Psoas muscle (tissue), 8 donors: Measurements from ENCODE around the gene TAS2R30. TPM values are rescaled to one million over a fixed set of nuclear protein-coding genes. Genes with fewer than 3 reads are reported as not detected.

Experiments
- ATAC-seq, 4 donors: fragments of 200-7000 bp; cut with Tn5 transposase; one replicate each; pipeline ENCODE4 v1.9.1; 2020; ENCODE audit warnings: moderate library complexity in 3 of 4, mild to moderate bottlenecking in 2 of 4
- DNase-seq, 2 donors: peaks; one replicate each; pipeline ENCODE4 v3.0.0-alpha.2; 2020
- H3K27ac ChIP-seq: fragments of 200-600 bp; one replicate; pipeline ENCODE4 v1.8.0; 2022
- H3K27me3 ChIP-seq, 3 donors: fragments of 200-600 bp in 1 of 3; one replicate each; pipeline versions ENCODE4 v1.6.1 to v1.8.0; 2013 to 2022; ENCODE audit warnings: low read length in 2 of 3, mild to moderate bottlenecking in 2 of 3, moderate library complexity in 1 of 3; ENCODE audit not compliant: insufficient read depth in 3 of 3
- H3K36me3 ChIP-seq, 2 donors: fragments of 200-600 bp in 1 of 2; one replicate each; pipeline versions ENCODE4 v1.6.1 to v1.8.0; 2013 to 2022; ENCODE audit warnings: low read depth in 1 of 2, mild to moderate bottlenecking in 1 of 2, moderate library complexity in 1 of 2; ENCODE audit not compliant: insufficient read depth in 1 of 2
- H3K4me1 ChIP-seq: fragments of 200-600 bp; one replicate; pipeline ENCODE4 v1.8.0; 2022
- H3K4me3 ChIP-seq: fragments of 200-600 bp; one replicate; pipeline ENCODE4 v1.8.0; 2022; ENCODE audit warnings: mild to moderate bottlenecking
- H3K9me3 ChIP-seq: fragments of 200-600 bp; one replicate; pipeline ENCODE4 v1.8.0; 2022
- CTCF ChIP-seq: fragments of 200-600 bp; IDR thresholded peaks from one replicate; pipeline ENCODE4 v1.8.0; 2022; ENCODE audit warnings: antibody characterized with exemption
- WGBS, 3 donors: extraction: QIAGEN DNeasy Blood & Tissue Kit; methylation state at CpG; one replicate each; pipeline versions ENCODE4 v1.1.6 to v1.1.7; 2013; 5-methylcytosine and 5-hydroxymethylcytosine counted together
- intact Hi-C, 2 donors: fragments of 100-400 bp; cut with DNase I; formaldehyde crosslinking; loops; one replicate each; pipeline versions ENCODE4 v1.11.0 to v1.14.2; 2022
- polyA plus RNA-seq, 3 donors: library from polyadenylated mRNA; stranded (reverse); fragments of 200-250 nt; gene quantifications; one replicate each; pipeline ENCODE4 v1.2.3, GENCODE V29; 2013
- total RNA-seq, 4 donors: library from RNA; stranded (reverse); fragmentation: NEBNext Ultra II Directional in 2 of 4; extraction: Animal tissue kit (Norgen Biotek cat#: 25700) in 2 of 4; gene quantifications; one replicate each; pipeline versions ENCODE4 v1.2.1 to v1.2.4, GENCODE V29; 2021 to 2023
- donor health status: healthy with polysubstance abuse.
- donor health status: DM: no; HTN: no; CAD: no; lungs with moderate emphysema.
- donor health status: Bipolar disorder and iron deficiency.
- donor health status: healthy.
- donor health status: DM: yes; HTN: yes; CAD: no.
- donor health status: DM: no; HTN: no; CAD: no.
- donor health status: DM: no; HTN: no; CAD: no.
- donor health status: DM: yes; HTN: yes; CAD: no.

The TAS2R30 gene
- total and polyA plus RNA-seq, 7 donors = 0.03 to 1.1 (median 0.49) TPM; not detected in 1

DNA sequence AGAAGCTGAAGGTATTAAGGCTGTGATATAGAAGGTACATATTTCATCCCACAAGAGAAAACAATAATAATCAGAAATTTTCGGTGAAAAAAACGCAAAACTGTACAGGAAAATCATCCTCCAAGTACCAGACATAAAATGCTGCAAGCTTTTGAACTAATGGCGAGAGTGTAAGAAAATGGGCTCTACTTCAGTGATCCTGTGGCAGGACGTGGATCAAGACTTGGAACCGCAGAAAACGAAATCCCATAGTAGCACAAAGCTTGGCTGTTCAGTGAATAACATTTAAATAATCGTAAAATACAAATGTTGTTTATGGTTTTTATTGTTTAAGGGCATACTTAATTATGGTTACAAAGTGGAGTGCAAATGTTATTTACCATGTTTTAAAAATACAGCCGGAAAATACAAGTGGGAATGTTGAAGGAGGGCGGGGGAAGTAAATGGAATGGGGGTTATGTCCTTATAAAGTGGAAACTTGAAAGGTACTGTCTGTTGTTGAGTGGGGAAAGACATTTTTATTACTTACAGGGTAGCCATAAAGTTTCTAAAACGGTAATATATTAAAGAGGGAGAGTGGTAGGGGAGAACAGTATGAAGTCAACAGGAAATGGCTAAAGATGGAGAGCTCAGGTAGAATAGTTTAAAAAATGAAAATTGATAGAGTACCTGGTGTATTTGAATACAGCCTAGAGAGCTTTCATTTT lies 37.7 kb upstream of the TAS2R30 start:
- H3K4me1 ChIP-seq = peaks cover 32% of the 10 kb centered on the region
- H3K9me3 ChIP-seq = no peaks in the 10 kb centered on the region
- no peak for DNase-seq
- peak overlapping the region; percentile 78 for H3K4me3 ChIP-seq
- peak overlapping the region; percentile 97 for H3K27ac ChIP-seq
- TF ChIP-seq CTCF = no peak
- no peaks in the 10 kb centered on the region for H3K27me3 ChIP-seq
- peaks cover 0 to 1% of the 10 kb centered on the region in 2 donors for H3K36me3 ChIP-seq
- 2 to 4% (median 3%) methylated on average over 10 of the region's 10 CpGs for WGBS, 3 donors
- ATAC-seq = no peak
- intact Hi-C loops = no loop called here

DNA sequence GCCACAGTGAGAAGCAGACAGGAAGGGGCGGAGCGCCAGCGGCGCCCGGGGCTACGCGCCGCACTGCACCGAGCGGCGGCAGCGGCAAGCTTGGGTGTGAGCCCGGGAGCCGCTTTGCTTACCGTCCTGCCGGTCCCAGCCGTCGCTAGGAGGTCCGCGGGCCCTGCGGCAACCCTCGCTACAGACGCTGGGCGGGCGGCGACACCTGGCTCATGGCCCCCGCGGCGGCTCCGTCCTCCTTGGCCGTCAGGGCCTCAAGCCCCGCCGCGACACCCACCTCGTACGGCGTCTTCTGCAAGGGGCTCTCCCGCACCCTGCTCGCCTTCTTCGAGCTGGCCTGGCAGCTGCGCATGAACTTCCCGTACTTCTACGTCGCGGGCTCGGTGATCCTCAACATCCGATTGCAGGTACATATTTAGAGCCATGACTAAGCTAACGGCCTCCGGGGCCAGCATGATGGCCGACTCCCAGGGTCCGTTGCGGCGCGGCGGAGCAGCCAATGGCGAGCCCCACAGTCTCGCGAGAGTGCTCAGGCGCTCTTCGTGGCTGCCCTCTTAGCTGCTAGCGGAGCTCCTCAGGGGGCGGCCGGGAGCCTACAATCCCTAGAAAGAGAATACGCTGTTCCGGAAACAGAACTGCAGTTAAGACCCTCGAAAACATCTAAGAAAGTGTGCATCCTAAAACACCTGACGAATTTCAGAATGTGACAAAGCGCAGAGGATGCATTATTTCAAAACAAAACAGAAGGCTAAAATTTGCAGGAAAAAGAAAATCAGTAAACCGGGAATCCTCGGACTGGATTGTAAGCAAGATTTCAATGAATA lies 36.9 kb upstream of the TAS2R30 start, which contains the start of gene SMIM10L1:
Gene SMIM10L1 (plus strand): TSS at position 50 of the 824 bp plus-strand sequence. CDS start 163 bp downstream, at position 213.
- ATAC-seq = peak; percentile 98 to 99 (median 99)
- DNase-seq = peak; percentile 94 to 97
- intact Hi-C loops = no loop called here
- Histone ChIP-seq H3K27ac (peak within 1 kb of the TSS; percentile 97), H3K9me3 (no peaks in the 10 kb centered on the region), H3K27me3 (no peaks in the 10 kb centered on the region), H3K4me3 (peak within 1 kb of the TSS; percentile 78), H3K4me1 (peaks cover 32% of the 10 kb centered on the region), H3K36me3 (peaks cover 0 to 2% of the 10 kb centered on the region in 2 donors)
- TF ChIP-seq CTCF = no peak
- 0% methylated on average over 63 to 70 of the region's 70 CpGs for WGBS, 3 donors

DNA sequence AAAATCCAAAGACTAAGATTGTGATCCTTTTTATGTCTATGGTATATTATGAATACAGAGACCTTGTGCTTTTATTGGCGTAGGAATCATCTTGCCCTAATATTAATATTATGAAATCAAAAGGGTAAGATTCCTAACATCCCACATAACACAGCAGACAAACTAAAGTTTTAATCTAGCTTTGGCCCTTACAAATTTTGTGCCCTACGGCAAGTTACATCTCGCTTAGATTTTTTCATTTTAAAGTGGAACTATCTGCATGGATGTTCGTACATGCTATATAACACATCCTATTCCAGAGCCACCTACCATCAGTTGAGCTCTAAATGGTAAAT lies 36.3 kb upstream of the TAS2R30 start:
- WGBS, 3 donors = 1 to 3% (median 2%) methylated on average over 4 of the region's 4 CpGs
- Histone ChIP-seq H3K4me1 (peaks cover 32% of the 10 kb centered on the region), H3K27ac (peak overlapping the region; percentile 97), H3K4me3 (peak overlapping the region; percentile 78), H3K27me3 (no peaks in the 10 kb centered on the region), H3K36me3 (peaks cover 0 to 7% of the 10 kb centered on the region in 2 donors), H3K9me3 (no peaks in the 10 kb centered on the region)
- TF ChIP-seq CTCF = no peak
- intact Hi-C loops = no loop called here
- no peak for ATAC-seq
- no peak for DNase-seq

DNA sequence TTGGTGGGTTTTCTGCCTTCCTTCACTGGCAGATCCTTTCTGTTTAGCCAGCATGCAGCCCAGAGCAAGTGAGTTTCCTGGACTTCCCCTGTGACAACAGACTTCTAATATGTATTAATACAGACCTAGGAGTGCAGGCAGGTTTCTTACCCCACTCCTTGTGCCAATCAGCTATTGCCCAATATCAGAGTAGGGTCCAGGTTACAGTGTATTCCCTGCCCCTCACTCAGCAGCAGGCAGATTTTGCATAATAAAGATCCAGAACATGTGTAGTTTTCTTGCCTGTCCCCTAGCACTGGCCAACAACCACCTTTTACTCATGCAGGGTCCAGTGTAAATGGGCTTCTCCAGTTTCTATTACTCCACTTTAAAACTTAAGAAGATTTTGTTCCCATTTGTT lies 31.9 kb upstream of the TAS2R30 start:
- no peak for ATAC-seq
- H3K9me3 ChIP-seq = no peaks in the 10 kb centered on the region
- no peak overlapping the region for H3K4me3 ChIP-seq
- peaks cover 26% of the 10 kb centered on the region for H3K4me1 ChIP-seq
- H3K27me3 ChIP-seq = no peaks in the 10 kb centered on the region
- no peak for DNase-seq
- peaks cover 0 to 10% of the 10 kb centered on the region in 2 donors for H3K36me3 ChIP-seq
- intact Hi-C loops = no loop called here
- H3K27ac ChIP-seq = no peak overlapping the region
- TF ChIP-seq CTCF = no peak
